IPS DF 4.7 (cell line): Measurements from ENCODE around the gene ANKRD11.
"Not testable (repeated sequence)": the region's sequence is repeated elsewhere in the genome, so short reads cannot be mapped to it uniquely, and the experiment has no call there.

ENCODE experiments used
- DNase-seq: peaks from one replicate; pipeline ENCODE4 v3.0.0-alpha.2; 2013; ENCODE audit warnings: low spot score; ENCODE audit errors: extremely low read depth

ANKRD11 gene

DNA sequence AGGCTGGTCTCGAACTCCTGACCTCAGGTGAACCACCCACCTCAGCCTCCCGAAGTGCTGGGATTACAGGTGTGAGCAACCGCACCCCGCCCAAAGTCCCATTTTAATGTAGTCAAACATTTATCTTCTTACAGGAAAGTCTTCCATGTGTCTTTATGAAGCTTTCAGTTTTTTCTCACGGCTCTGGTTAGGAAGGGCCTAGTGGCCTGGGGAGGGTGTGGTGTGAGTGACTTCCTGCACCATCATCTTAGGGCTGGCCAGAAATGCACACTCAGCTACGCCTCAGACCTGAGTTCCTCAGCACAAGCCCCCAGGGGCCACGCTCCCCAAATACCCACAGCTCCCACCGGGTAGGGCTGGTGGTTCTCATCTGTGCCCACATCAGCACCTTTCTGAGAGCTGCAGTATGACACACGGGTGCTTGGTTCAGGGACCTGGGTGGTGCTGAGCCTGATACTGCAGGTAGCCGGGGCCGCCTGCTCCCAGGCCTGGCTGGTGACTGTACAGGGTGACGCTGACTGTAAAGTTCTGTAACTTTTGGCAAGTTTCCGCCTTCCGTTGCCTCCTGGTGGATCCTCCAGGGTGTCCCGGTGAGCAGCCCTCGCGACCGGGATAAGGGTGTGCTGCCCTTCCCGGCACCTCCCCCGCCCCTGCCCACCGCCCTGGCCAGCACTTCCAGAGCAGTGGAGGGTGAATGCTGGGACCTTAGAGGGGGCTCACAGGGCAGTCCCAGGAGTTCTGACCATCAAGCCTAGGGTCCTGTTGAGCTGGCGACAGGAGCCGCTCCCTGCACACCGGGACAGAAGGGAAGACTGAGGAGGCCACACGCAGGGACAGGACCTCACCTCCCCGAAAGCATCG is 220.3 kb downstream of the ANKRD11 start:
- DNase-seq: no peak

DNA sequence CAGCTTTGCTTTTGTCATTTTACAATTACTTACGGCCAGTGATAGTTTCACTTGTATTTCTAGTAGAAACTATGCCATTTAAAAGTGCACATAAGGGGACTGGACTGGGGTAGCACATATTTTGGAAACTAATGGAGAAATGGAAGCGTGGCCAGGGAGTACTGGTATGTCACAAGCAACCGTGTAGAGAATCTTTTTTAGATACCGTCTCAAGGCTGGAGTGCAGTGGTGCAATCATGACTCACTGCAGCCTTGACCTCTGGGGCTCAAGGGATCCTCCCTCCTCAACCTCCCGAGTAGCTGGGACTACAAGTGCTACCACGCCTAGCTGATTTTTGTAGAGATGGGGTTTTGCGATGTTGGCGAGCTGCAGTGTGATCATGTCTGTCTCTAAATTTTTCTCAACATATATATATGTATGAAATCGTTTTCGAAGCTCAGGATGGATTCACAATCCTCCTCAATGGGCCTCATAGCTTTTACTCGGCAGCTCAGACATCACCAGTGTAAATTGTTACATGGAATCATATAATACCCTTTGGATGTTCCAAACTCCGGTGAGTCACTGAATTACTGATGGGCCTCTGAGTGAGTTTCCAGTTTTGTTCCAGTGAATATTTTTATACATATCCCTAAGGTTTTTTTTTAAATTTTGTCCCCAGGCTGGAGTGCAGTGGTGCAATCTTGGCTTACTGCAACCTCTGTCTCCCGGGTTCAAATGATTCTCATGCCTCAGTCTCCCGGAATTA is 221.2 kb downstream of the ANKRD11 start:
- DNase-seq: no peak

DNA sequence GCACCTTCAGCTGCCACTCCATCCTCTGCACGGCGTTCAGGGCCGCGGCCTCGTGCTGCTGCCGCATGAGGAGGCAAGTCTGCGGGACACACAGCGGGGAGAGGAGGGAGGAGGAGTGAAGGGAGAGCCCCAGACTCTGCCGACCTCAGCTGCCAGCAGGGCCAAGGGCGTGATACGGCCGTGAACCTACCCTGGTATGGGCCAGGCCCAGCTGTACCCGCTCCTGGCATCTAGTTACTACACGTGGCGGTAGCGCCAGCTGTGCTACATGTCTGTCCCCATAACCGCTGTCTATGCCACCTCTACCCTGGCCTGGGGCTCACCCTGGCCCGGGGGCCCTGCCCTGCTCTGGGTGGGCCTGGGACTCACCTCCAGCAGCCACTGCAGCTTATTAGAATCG is 221.8 kb downstream of the ANKRD11 start:
- DNase-seq: no peak

DNA sequence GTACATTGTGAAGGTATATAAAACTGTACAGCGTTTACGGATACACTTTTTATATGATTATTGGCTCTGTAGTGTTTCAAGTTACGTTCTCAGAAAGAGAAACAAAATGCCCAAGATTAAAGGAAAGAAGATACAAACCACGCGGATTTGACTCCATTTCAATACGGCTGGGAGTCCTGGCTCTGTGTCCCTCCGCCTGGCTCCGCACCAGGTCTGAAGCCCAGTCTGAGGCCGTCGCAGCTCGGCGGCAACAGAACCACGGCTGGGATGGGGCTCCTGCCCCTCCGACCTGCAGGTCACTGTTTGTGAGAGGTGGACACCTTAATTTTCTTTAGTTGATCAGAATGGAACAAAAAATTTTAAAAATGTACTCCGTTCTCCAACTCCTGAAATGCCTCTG is 222.6 kb downstream of the ANKRD11 start:
- not testable (repeated sequence) for DNase-seq

DNA sequence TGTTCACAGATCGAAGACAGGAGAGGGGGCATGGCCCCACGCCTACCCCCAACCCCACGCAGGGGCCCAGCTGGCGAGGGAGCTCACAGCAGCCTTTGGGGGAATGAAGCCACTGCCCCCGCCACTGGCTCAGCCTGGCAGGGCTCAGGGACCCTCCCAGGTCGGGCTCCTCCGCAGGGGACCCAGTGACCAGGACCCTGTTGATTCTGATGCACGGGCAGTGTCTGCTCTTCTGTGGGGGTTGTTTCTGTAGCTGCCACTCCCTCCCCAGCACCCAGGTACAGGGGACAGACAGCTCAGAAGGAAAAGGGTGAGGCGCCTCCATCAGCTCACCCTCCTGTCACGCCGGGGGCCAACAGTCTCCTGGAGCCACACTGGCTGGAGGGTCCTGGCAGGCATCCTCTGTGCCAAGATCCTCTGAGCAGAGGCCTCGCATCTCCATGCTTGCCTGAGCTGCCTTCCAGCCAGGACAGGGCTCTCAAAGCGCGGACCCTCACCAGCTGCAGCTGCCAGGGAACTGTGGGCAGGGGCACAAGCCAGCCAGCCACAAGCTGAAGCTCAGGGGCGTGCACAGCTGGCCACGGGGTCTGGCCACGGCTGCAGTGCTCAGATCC is 223.7 kb downstream of the ANKRD11 start:
- DNase-seq: no peak

DNA sequence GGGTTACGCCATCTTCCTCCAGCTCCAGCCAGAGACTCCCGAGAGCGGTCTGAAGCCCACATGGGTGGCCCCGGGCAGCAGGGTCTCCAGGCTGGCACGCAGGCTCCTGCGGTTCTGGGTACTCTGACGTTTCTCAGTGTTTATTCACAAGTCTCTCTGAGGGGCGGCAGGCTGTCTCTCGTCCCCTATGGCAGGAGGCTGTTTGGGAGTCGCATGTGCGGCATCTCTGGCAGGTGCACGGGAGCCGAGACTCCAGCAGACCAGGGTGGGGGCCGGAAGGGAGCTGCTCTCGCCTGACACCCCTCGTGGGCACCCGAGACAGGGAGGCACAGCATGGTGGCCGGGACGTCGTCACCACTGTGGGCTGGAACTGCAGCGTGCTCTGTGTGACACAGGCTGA is 224.7 kb downstream of the ANKRD11 start:
- no peak for DNase-seq

DNA sequence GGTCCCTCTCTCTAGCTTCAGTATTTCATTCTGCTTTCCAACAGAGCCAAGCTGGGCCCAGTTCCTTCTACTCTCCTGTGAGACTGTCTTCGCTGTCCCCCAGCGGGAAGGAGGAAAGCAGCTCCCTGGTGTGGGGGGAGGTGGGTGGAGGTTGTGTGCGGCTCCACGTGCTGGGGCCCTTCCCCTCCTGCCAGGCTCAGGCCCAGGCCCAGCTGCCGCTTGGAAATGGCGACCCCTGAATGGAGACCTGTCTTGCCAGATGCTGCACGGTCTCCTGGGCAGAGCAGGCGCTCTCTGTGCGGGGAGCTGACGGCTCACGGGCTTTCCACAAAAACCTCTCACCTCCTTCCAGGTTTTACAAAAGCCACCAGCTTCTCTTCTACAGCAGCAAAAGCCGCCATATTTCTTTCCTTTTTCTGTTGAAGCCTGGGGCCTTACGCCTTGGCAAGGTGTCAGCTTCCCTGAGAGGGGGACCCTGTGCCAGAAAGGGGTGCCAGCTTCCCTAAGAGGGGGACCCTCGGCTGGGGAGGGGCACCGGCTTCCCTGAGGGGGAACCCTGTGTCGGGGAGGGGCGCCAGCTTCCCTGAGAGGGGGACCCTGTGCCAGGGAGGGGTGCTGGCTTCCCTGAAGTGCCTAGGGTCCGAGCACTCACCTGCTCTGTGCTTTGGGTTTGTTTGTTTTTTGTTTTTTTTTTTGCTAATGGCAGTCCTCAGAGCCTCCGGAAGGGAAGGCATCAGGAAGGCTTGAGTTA is 225.4 kb downstream of the ANKRD11 start:
- DNase-seq: no peak

DNA sequence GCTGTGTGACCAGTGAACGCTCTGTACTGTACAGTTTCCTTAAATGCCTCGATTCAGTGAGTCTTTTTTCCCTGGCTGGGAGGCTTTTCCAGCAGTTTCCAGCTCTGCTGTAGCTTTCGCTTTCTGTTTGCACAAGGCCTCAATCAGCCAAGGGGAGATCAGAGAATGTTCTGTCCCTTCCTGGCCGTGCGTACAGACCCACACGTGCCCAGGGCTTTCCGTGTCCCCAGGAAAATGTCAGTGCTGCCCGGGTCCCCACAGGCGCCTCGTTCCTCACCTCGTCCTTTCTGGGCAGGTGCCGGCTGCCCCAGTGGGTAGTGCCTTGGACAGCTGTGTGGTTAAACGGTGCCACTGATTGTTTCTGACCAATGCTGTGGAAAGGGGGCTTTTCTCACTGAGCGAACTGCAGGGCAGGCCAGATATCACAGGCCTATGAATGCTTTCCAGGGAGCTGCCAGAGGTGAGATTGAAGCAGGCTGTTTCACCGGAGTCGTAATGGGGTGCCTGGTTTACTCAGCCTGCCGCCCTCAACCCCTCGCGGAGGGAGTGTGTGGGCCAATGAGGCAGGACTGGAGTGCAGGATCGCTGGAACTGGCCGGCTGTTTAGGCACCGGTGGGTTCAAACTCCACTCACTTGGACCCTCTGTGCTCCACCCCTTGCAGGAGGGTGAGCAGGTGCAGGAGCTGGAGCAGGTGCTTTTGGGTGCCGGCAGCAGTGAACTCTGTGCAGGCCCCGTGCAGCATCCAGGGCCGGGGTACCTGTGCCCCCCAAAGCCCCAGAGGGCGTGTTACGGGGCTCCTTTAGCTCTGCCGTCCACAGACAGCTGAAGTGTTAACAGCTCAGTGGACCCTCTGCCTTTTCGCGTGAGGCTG is 228.4 kb downstream of the ANKRD11 start:
- no peak for DNase-seq

DNA sequence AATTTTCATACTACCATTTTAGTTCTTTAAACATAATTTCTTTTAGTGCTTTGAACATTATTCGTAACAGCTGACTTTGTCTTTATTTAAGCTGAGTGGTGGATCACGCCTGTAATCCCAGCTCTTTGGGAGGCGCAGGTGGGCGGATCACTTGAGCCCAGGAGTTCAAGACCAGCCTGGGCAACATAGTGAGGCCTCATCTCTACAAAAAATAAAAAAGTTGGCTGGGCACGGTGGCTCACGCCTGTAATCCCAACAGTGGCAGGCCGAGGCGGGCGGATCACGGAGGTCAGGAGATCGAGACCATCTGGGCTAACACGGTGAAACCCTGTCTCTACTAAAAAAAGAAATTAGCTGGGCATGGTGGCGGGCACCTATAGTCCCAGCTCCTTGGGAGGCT is 230.5 kb downstream of the ANKRD11 start:
- not testable (repeated sequence) for DNase-seq

DNA sequence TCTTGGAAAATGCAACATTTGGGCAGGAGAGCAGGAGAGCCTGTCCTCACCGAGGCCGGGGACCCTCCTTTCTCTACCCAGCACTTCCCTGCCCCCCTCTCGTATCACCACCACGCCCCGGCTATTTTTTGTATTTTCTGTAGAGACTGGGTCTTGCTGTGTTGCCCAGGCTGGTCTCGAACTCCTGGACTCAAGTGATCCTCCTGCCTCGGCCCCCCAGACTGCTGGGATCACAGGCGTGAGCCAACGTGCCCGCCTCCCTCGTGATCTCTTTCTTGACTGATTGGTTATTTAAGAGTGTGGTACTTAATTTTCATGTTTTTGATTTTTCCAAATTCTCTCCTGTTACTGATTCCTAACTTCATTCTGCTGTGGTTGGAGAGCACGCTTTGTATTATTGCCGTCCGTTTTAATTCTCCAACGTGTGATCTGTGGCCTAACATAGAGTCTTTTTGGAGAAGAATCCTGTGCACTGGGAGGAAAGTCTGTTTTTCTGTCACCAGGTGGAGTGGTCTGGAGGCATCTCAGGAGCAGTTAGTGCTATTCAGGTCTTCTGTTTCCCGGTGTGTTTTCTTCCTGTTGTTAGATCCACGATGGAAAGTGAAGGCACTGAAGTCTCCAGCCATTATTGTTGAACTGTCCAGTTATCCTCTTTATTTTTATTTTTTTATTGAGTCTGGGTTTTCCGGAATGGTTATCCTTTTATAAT is 232.4 kb downstream of the ANKRD11 start:
- DNase-seq: no peak

DNA sequence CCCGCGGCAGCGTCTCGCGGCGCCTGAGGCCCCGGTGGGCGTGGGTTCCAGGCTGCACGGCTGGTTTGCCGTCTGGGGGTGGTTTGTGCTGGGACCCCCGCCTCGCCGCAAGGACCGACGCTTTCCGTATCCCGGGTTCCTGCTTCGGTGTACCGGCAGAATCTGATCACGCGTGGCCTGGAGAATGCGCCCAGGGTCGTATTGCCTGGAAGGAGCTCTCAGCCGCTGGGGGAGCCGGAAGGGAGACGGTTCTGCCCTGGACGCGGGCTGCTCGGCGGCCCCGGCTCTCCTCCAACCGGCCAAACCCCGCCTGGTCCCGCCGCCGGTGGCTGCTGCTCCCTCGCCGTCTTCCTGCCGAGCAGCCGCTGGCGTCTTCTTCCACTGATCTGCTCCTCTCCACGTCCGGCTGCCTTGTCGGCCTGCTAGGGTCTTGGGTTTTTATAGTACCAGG is 233.1 kb downstream of the ANKRD11 start:
- DNase-seq: no peak

DNA sequence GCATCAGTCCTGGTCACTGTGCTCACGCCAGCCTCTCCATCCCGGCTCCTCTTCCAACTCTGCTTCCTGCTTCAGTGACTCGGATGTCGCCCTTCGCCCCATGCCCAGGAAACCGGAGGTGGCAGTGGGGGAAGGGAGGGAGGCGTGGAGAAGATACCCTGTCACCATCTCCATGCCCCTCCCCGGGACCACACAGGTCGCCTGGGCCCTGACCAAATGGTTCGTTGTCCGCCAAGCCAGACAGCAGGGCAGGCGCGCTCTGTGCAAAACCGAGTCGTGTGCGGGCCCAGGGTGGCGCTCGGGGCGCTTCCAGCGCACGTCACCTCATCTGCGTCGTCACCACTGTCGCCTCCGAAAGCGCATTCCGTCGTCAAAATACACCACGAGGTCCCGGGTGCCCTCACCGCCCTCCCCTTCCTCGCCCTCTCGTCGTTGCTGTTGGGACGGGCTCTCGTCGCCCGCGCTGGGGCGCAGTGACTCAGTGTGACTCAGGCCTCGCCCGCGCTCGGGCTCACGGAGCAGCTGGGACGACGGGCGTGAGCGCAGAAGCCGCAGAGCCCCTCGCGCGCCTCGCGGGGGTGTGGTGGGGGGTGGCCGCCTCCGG is 233.6 kb downstream of the ANKRD11 start:
- no peak for DNase-seq

DNA sequence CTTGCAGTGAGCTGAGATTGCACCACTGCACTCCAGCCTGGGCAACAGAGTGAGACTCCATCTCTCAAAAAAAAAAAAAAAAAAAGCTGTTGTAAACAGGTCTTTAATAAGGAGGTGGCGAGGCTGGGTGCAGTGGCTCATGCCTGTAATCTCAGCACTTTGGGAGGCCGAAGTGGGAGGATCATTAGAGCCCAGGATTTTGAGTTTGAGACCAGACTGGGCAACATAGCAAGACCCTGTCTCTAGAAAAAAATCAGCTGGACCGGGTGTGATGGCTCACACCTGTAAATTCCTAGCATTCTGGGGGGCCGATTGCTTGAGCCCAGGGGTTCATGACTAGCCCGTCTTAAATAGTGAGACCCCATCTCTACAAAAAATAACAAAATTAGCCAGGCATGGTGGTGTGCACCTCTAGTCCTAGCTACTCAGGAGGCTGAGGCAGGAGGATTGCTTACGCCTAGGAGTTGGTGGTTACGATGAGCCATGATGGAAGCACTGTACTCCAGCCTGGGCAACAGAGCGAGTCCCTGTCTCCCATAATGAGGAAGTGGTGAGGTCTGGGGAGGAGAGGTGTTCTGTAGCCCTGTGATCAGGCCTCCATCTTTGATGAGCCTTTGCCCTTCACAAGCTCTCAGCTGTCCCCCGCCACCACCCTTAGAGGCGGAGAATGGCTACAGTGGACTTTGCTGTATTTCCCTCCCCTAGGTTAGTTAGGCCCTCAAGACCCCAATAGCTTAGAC is 236.6 kb downstream of the ANKRD11 start:
- no peak for DNase-seq

DNA sequence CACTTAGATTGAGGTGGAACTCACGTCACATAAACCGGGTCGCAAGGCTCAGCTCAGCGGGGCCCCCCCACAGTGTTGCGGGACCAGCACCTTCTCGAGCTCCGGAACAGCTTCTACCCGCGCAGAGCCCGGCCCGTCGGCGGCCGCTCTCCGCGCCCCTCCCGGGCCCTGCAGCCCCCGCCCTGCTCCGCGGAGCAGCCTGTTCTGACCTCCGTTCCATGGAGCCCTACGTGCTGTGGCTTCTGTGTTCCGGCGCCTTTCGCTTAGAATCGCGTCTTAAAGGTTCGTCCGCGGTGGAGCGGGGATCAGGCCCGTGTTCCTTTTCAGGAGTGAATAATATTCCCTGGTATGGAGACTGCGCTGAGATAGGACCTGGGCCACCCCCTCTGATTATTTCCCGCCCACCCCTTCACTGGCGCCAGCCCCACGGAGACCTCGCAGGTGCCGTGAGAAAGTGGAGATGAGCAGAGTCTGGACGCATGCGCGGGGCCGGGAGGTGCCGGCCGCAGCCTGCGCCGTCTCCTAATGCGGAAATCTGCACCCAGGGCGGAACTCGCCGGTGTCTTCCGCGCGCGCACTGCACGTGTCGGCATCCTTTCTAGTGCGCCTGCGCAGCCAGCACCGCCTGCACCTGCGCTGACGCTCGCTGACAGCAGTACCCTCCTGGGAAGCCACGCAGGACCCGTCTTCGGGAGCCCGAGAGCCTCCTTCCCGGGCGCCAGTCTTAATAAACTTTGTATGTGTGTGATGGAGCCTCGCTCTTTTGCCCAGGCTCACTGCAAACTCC is 242.0 kb downstream of the ANKRD11 start:
- no peak for DNase-seq

DNA sequence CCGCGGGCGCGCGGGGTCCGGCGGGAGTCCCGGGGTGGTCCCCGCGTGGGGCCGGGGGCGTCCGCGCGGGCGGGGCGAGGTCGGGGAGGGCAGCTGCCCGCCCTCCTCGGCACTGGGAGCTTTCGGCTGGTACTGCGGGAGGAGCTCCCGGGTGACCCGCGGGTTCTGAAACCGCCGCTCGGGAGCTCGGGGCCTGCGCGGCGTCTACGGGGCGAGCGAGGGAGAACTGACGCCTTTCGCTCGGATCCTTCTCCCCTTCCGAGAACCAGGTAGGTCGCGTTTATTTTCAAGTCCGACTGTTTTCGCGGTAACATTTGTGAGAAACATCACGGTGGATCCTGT is 242.7 kb downstream of the ANKRD11 start:
- DNase-seq: not testable (repeated sequence)

DNA sequence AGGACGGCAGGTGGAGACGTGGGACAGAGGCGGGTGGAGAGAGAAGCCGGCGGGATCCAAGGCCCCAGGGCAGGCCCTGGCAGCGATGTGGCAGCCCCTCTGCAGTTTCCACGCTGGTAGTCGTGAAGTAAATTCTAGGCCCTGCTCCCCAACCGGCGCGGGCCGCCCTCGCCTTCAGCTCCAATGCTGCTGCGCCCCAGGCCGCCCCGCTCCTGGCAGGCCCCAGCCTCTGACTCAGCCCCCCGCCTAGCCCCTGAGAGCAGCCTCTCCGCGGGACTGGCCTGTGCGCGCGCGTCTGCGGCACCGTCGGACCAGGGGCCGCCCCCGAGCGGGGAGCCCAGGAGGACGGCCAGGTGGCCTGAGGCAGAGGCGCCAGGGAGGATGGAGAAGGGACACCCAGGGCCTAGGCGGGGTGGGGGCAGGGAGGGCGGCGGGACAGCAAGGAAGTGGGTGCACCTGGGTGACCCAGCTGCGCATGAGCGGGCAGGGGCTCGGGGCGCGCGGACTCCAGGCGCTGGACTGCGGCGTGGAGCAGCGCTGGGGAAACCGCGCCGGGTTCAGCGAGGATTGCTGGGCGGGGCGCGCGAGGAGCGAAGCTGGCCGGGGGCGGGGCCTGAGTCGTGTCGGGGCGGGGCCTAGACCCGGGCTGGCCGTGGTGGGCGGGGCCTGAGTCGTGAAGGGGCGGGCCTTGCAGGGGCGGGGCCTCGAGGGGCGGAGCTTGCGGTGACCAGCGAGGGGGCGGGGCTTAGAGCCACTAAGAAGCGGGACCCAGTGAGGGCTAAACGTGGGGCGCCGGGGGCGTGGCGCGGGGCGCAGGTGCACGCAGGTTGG is 243.2 kb downstream of the ANKRD11 start:
- no peak for DNase-seq

DNA sequence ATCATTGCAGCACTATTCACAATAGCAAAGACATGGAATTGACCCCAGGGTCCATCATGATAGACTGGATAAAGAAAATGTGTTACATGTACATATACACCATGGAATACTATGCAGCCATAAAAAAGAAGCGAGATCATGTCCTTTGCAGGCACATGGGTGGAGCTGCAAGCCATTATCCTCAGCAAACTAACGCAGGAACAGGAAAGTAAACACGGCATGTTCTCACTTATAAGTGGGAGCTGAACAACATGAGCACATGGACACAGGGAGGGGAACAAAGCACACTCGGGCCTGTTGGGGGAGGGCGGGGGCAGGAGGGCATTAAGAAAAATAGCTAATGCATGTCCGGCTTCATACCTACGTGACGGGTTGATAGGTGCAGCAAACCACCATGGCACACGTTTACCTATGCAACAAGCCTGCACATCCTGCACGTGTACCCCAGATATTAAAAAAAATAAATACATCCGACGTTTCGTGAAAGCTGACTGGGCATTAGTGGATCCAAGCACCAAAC is 243.9 kb downstream of the ANKRD11 start:
- DNase-seq: no peak
